ENCODE data around the gene PRCP. TPM values are rescaled to one million over a fixed set of nuclear protein-coding genes. Genes with fewer than 3 reads are reported as not detected.
"Not testable (repeated sequence)": the region's sequence is repeated elsewhere in the genome, so short reads cannot be mapped to it uniquely, and the experiment has no call there.

PRCP gene
- polyA plus RNA-seq (2013), result 65.0 TPM

- H3K27ac ChIP-seq (ENCODE audit: insufficient read depth in 1 of 2, low read depth in 1 of 2, low read length in 2 of 2, poor library complexity in 1 of 2, severe bottlenecking in 2 of 2), result peak within 1 kb of the TSS; percentile 88 to 94
- H3K36me3 ChIP-seq (ENCODE audit: control insufficient read depth in 4 of 4, insufficient read depth in 4 of 4, low read length in 3 of 4), result no peaks in the 10 kb centered on the region
- no peaks in the 10 kb centered on the region for H3K27me3 ChIP-seq (replicated peaks in 2 of 5; ENCODE audit: control insufficient read depth in 4 of 5, insufficient read depth in 5 of 5, low read length in 4 of 5)
- H3K4me3 ChIP-seq (ENCODE audit: control insufficient read depth in 1 of 7, extremely low read depth in 1 of 7, insufficient read depth in 4 of 7, low read depth in 2 of 7, low read length in 6 of 7), result peak within 1 kb of the TSS; percentile 69 to 94 (median 78)
- 0% methylated on average over 29 of the region's 40 CpGs for WGBS (ENCODE audit: insufficient coverage)
- peak; percentile 91 to 95 (median 95) for DNase-seq
- H3K9me3 ChIP-seq (ENCODE audit: control extremely low read depth in 1 of 5, control insufficient read depth in 4 of 5, insufficient read depth in 2 of 5, low read depth in 1 of 5, low read length in 4 of 5), result no peaks in the 10 kb centered on the region
- CTCF ChIA-PET, result interaction anchor here (0.5 to 3.5 kb wide), 16 partner anchors 10 to 395 kb away, joined by 3 to 43 read pairs (median 4); partner anchors contain the start of genes FAM181B and RAB30
- POLR2A ChIA-PET, result interaction anchor here (0.7 to 1.3 kb wide), 4 partner anchors 33 to 385 kb away, joined by 3 read pairs; partner anchors contain the start of genes ANKRD42 and CCDC90B
- H3K4me1 ChIP-seq (ENCODE audit: control extremely low read depth in 1 of 4, control insufficient read depth in 4 of 4, insufficient read depth in 4 of 4, low read length in 3 of 4), result peaks cover 13 to 52% (median 38%) of the 10 kb centered on the region in 4 experiments
These were observed at the start of gene PRCP for GRCh38 chr11:82900277-82901164. TSS of gene PRCP (minus strand) at chr11:82900430. CDS start at chr11:82900402, 28 bp downstream.

GRCh38 chr11:82949352-82949751, 49.1 kb upstream of the PRCP start:
- H3K9me3 ChIP-seq (ENCODE audit: control extremely low read depth in 1 of 5, control insufficient read depth in 4 of 5, insufficient read depth in 2 of 5, low read depth in 1 of 5, low read length in 4 of 5), result peaks cover 0 to 5% (median 0%) of the 10 kb centered on the region in 5 experiments
- no peaks in the 10 kb centered on the region for H3K27me3 ChIP-seq (replicated peaks in 2 of 5; ENCODE audit: control insufficient read depth in 4 of 5, insufficient read depth in 5 of 5, low read length in 4 of 5)
- H3K4me1 ChIP-seq (ENCODE audit: control extremely low read depth in 1 of 4, control insufficient read depth in 4 of 4, insufficient read depth in 4 of 4, low read length in 3 of 4), result no peaks in the 10 kb centered on the region
- H3K36me3 ChIP-seq (ENCODE audit: control insufficient read depth in 4 of 4, insufficient read depth in 4 of 4, low read length in 3 of 4), result no peaks in the 10 kb centered on the region
- H3K27ac ChIP-seq (ENCODE audit: insufficient read depth in 1 of 2, low read depth in 1 of 2, low read length in 2 of 2, poor library complexity in 1 of 2, severe bottlenecking in 2 of 2), result no peak overlapping the region
- DNase-seq, result no peak
- no peak overlapping the region for H3K4me3 ChIP-seq (ENCODE audit: control insufficient read depth in 1 of 7, extremely low read depth in 1 of 7, insufficient read depth in 4 of 7, low read depth in 2 of 7, low read length in 6 of 7)
- CTCF ChIA-PET, result no interaction called here
- POLR2A ChIA-PET, result no interaction called here

- H3K27ac ChIP-seq (ENCODE audit: insufficient read depth in 1 of 2, low read depth in 1 of 2, low read length in 2 of 2, poor library complexity in 1 of 2, severe bottlenecking in 2 of 2), result no peak overlapping the region
- POLR2A ChIA-PET, result no interaction called here
- no peaks in the 10 kb centered on the region for H3K4me1 ChIP-seq (ENCODE audit: control extremely low read depth in 1 of 4, control insufficient read depth in 4 of 4, insufficient read depth in 4 of 4, low read length in 3 of 4)
- H3K4me3 ChIP-seq (ENCODE audit: control insufficient read depth in 1 of 7, extremely low read depth in 1 of 7, insufficient read depth in 4 of 7, low read depth in 2 of 7, low read length in 6 of 7), result no peak overlapping the region
- H3K27me3 ChIP-seq (replicated peaks in 2 of 5; ENCODE audit: control insufficient read depth in 4 of 5, insufficient read depth in 5 of 5, low read length in 4 of 5), result no peaks in the 10 kb centered on the region
- DNase-seq, result no peak
- no peaks in the 10 kb centered on the region for H3K9me3 ChIP-seq (ENCODE audit: control extremely low read depth in 1 of 5, control insufficient read depth in 4 of 5, insufficient read depth in 2 of 5, low read depth in 1 of 5, low read length in 4 of 5)
- CTCF ChIA-PET, result interaction anchor here (1.0 to 1.4 kb wide), 2 partner anchors 8 to 250 kb away, joined by 3 read pairs; no protein-coding TSS in a partner anchor
- no peaks in the 10 kb centered on the region for H3K36me3 ChIP-seq (ENCODE audit: control insufficient read depth in 4 of 4, insufficient read depth in 4 of 4, low read length in 3 of 4)
These were observed 45.5 kb upstream of the PRCP start for GRCh38 chr11:82945682-82946081.

GRCh38 chr11:82945041-82945440, 44.8 kb upstream of the PRCP start:
- H3K27me3 ChIP-seq (replicated peaks in 2 of 5; ENCODE audit: control insufficient read depth in 4 of 5, insufficient read depth in 5 of 5, low read length in 4 of 5); H3K4me3 ChIP-seq (ENCODE audit: control insufficient read depth in 1 of 7, extremely low read depth in 1 of 7, insufficient read depth in 4 of 7, low read depth in 2 of 7, low read length in 6 of 7); POLR2A ChIA-PET; H3K36me3 ChIP-seq (ENCODE audit: control insufficient read depth in 4 of 4, insufficient read depth in 4 of 4, low read length in 3 of 4); H3K9me3 ChIP-seq (ENCODE audit: control extremely low read depth in 1 of 5, control insufficient read depth in 4 of 5, insufficient read depth in 2 of 5, low read depth in 1 of 5, low read length in 4 of 5); DNase-seq; H3K27ac ChIP-seq (ENCODE audit: insufficient read depth in 1 of 2, low read depth in 1 of 2, low read length in 2 of 2, poor library complexity in 1 of 2, severe bottlenecking in 2 of 2); H3K4me1 ChIP-seq (ENCODE audit: control extremely low read depth in 1 of 4, control insufficient read depth in 4 of 4, insufficient read depth in 4 of 4, low read length in 3 of 4): not testable (repeated sequence)
- 83% methylated on average over 1 of the region's 1 CpG for WGBS (ENCODE audit: insufficient coverage)
- CTCF ChIA-PET, result interaction anchor here (1.4 kb wide), 1 partner anchor 249 kb away, joined by 3 read pairs; no protein-coding TSS in a partner anchor

- 92% methylated on average over 1 of the region's 2 CpGs for WGBS (ENCODE audit: insufficient coverage)
- Histone ChIP-seq H3K27me3 (replicated peaks in 2 of 5; ENCODE audit: control insufficient read depth in 4 of 5, insufficient read depth in 5 of 5, low read length in 4 of 5) (no peaks in the 10 kb centered on the region), H3K9me3 (ENCODE audit: control extremely low read depth in 1 of 5, control insufficient read depth in 4 of 5, insufficient read depth in 2 of 5, low read depth in 1 of 5, low read length in 4 of 5) (no peaks in the 10 kb centered on the region), H3K27ac (ENCODE audit: insufficient read depth in 1 of 2, low read depth in 1 of 2, low read length in 2 of 2, poor library complexity in 1 of 2, severe bottlenecking in 2 of 2) (no peak overlapping the region), H3K4me3 (ENCODE audit: control insufficient read depth in 1 of 7, extremely low read depth in 1 of 7, insufficient read depth in 4 of 7, low read depth in 2 of 7, low read length in 6 of 7) (no peak overlapping the region), H3K36me3 (ENCODE audit: control insufficient read depth in 4 of 4, insufficient read depth in 4 of 4, low read length in 3 of 4) (no peaks in the 10 kb centered on the region), H3K4me1 (ENCODE audit: control extremely low read depth in 1 of 4, control insufficient read depth in 4 of 4, insufficient read depth in 4 of 4, low read length in 3 of 4) (no peaks in the 10 kb centered on the region)
- no peak for DNase-seq
- ChIA-PET CTCF (no interaction called here), POLR2A (no interaction called here)
These were observed 44.0 kb upstream of the PRCP start for GRCh38 chr11:82944198-82944597.

- CTCF ChIA-PET, result interaction anchor here (0.6 to 1.2 kb wide), 2 partner anchors 307 to 427 kb away, joined by 3 read pairs; no protein-coding TSS in a partner anchor
- H3K4me1 ChIP-seq (ENCODE audit: control extremely low read depth in 1 of 4, control insufficient read depth in 4 of 4, insufficient read depth in 4 of 4, low read length in 3 of 4); POLR2A ChIA-PET: not testable (repeated sequence)
These were observed 43.2 kb upstream of the PRCP start for GRCh38 chr11:82943430-82943829.

GRCh38 chr11:82942376-82942775, 42.1 kb upstream of the PRCP start:
- ChIA-PET CTCF (interaction anchor here (1.2 kb wide), 1 partner anchor 308 kb away, joined by 3 read pairs; no protein-coding TSS in a partner anchor), POLR2A (interaction anchor here (0.7 kb wide), 1 partner anchor 214 kb away, joined by 6 read pairs; the partner anchor contains the start of gene PCF11)
- no peaks in the 10 kb centered on the region for H3K4me1 ChIP-seq (ENCODE audit: control extremely low read depth in 1 of 4, control insufficient read depth in 4 of 4, insufficient read depth in 4 of 4, low read length in 3 of 4)
- H3K27ac ChIP-seq (ENCODE audit: insufficient read depth in 1 of 2, low read depth in 1 of 2, low read length in 2 of 2, poor library complexity in 1 of 2, severe bottlenecking in 2 of 2), result no peak overlapping the region
- DNase-seq, result no peak
- H3K27me3 ChIP-seq (replicated peaks in 2 of 5; ENCODE audit: control insufficient read depth in 4 of 5, insufficient read depth in 5 of 5, low read length in 4 of 5), result no peaks in the 10 kb centered on the region
- no peaks in the 10 kb centered on the region for H3K36me3 ChIP-seq (ENCODE audit: control insufficient read depth in 4 of 4, insufficient read depth in 4 of 4, low read length in 3 of 4)
- no peak overlapping the region for H3K4me3 ChIP-seq (ENCODE audit: control insufficient read depth in 1 of 7, extremely low read depth in 1 of 7, insufficient read depth in 4 of 7, low read depth in 2 of 7, low read length in 6 of 7)
- 100% methylated on average over 1 of the region's 2 CpGs for WGBS (ENCODE audit: insufficient coverage)
- H3K9me3 ChIP-seq (ENCODE audit: control extremely low read depth in 1 of 5, control insufficient read depth in 4 of 5, insufficient read depth in 2 of 5, low read depth in 1 of 5, low read length in 4 of 5), result no peaks in the 10 kb centered on the region

More at GRCh38 chr11:82943430-82943829, 43.2 kb upstream of the PRCP start:
- not testable (repeated sequence) for H3K4me3 ChIP-seq (ENCODE audit: control insufficient read depth in 1 of 7, extremely low read depth in 1 of 7, insufficient read depth in 4 of 7, low read depth in 2 of 7, low read length in 6 of 7); H3K9me3 ChIP-seq (ENCODE audit: control extremely low read depth in 1 of 5, control insufficient read depth in 4 of 5, insufficient read depth in 2 of 5, low read depth in 1 of 5, low read length in 4 of 5); H3K27me3 ChIP-seq (replicated peaks in 2 of 5; ENCODE audit: control insufficient read depth in 4 of 5, insufficient read depth in 5 of 5, low read length in 4 of 5); H3K36me3 ChIP-seq (ENCODE audit: control insufficient read depth in 4 of 4, insufficient read depth in 4 of 4, low read length in 3 of 4); H3K27ac ChIP-seq (ENCODE audit: insufficient read depth in 1 of 2, low read depth in 1 of 2, low read length in 2 of 2, poor library complexity in 1 of 2, severe bottlenecking in 2 of 2); DNase-seq
- 100% methylated on average over 1 of the region's 1 CpG for WGBS (ENCODE audit: insufficient coverage)

All from common myeloid progenitor, CD34-positive (primary cell).